ENCODE results near the gene ZIM2.

The ZIM2 gene

GRCh38 chr19:56811480-56811879, 29.0 kb downstream of the ZIM2 start:
- ChIA-PET POLR2A (no interaction called here), CTCF (interaction anchor here (0.6 kb wide), 1 partner anchor 19 kb away, joined by 3 read pairs; no protein-coding TSS in a partner anchor)
- Histone ChIP-seq H3K36me3 (ENCODE audit: control insufficient read depth in 4 of 4, insufficient read depth in 4 of 4, low read length in 3 of 4) (no peaks in the 10 kb centered on the region), H3K4me3 (ENCODE audit: control insufficient read depth in 1 of 7, extremely low read depth in 1 of 7, insufficient read depth in 4 of 7, low read depth in 2 of 7, low read length in 6 of 7) (no peak overlapping the region), H3K4me1 (ENCODE audit: control extremely low read depth in 1 of 4, control insufficient read depth in 4 of 4, insufficient read depth in 4 of 4, low read length in 3 of 4) (no peaks in the 10 kb centered on the region), H3K9me3 (ENCODE audit: control extremely low read depth in 1 of 5, control insufficient read depth in 4 of 5, insufficient read depth in 2 of 5, low read depth in 1 of 5, low read length in 4 of 5) (peaks cover 0 to 12% (median 5%) of the 10 kb centered on the region in 5 experiments), H3K27ac (ENCODE audit: insufficient read depth in 1 of 2, low read depth in 1 of 2, low read length in 2 of 2, poor library complexity in 1 of 2, severe bottlenecking in 2 of 2) (no peak overlapping the region), H3K27me3 (replicated peaks in 2 of 5; ENCODE audit: control insufficient read depth in 4 of 5, insufficient read depth in 5 of 5, low read length in 4 of 5) (no peaks in the 10 kb centered on the region)
- 83% methylated on average over 6 of the region's 6 CpGs for WGBS (ENCODE audit: insufficient coverage)
- no peak for DNase-seq

GRCh38 chr19:56810260-56810659, 30.3 kb downstream of the ZIM2 start:
- H3K36me3 ChIP-seq (ENCODE audit: control insufficient read depth in 4 of 4, insufficient read depth in 4 of 4, low read length in 3 of 4): no peaks in the 10 kb centered on the region
- H3K4me1 ChIP-seq (ENCODE audit: control extremely low read depth in 1 of 4, control insufficient read depth in 4 of 4, insufficient read depth in 4 of 4, low read length in 3 of 4): no peaks in the 10 kb centered on the region
- peaks cover 0 to 12% (median 8%) of the 10 kb centered on the region in 5 experiments for H3K9me3 ChIP-seq (ENCODE audit: control extremely low read depth in 1 of 5, control insufficient read depth in 4 of 5, insufficient read depth in 2 of 5, low read depth in 1 of 5, low read length in 4 of 5)
- H3K27me3 ChIP-seq (replicated peaks in 2 of 5; ENCODE audit: control insufficient read depth in 4 of 5, insufficient read depth in 5 of 5, low read length in 4 of 5): no peaks in the 10 kb centered on the region
- no peak overlapping the region for H3K4me3 ChIP-seq (ENCODE audit: control insufficient read depth in 1 of 7, extremely low read depth in 1 of 7, insufficient read depth in 4 of 7, low read depth in 2 of 7, low read length in 6 of 7)
- no peak overlapping the region for H3K27ac ChIP-seq (ENCODE audit: insufficient read depth in 1 of 2, low read depth in 1 of 2, low read length in 2 of 2, poor library complexity in 1 of 2, severe bottlenecking in 2 of 2)
- POLR2A ChIA-PET: no interaction called here
- CTCF ChIA-PET: no interaction called here
- DNase-seq: no peak
- no CpG with 5 or more reads among the region's 1 CpG for WGBS (ENCODE audit: insufficient coverage)

GRCh38 chr19:56808717-56809392, 31.7 kb downstream of the ZIM2 start:
- DNase-seq: no peak
- H3K4me3 ChIP-seq (ENCODE audit: control insufficient read depth in 1 of 7, extremely low read depth in 1 of 7, insufficient read depth in 4 of 7, low read depth in 2 of 7, low read length in 6 of 7): no peak overlapping the region
- peaks cover 0 to 16% (median 9%) of the 10 kb centered on the region in 5 experiments for H3K9me3 ChIP-seq (ENCODE audit: control extremely low read depth in 1 of 5, control insufficient read depth in 4 of 5, insufficient read depth in 2 of 5, low read depth in 1 of 5, low read length in 4 of 5)
- no peak overlapping the region for H3K27ac ChIP-seq (ENCODE audit: insufficient read depth in 1 of 2, low read depth in 1 of 2, low read length in 2 of 2, poor library complexity in 1 of 2, severe bottlenecking in 2 of 2)
- WGBS (ENCODE audit: insufficient coverage): 100% methylated on average over 1 of the region's 3 CpGs
- ChIA-PET CTCF (no interaction called here), POLR2A (no interaction called here)
- no peaks in the 10 kb centered on the region for H3K4me1 ChIP-seq (ENCODE audit: control extremely low read depth in 1 of 4, control insufficient read depth in 4 of 4, insufficient read depth in 4 of 4, low read length in 3 of 4)
- no peaks in the 10 kb centered on the region for H3K27me3 ChIP-seq (replicated peaks in 2 of 5; ENCODE audit: control insufficient read depth in 4 of 5, insufficient read depth in 5 of 5, low read length in 4 of 5)
- H3K36me3 ChIP-seq (ENCODE audit: control insufficient read depth in 4 of 4, insufficient read depth in 4 of 4, low read length in 3 of 4): no peaks in the 10 kb centered on the region

- no peak for DNase-seq
- Histone ChIP-seq H3K4me3 (ENCODE audit: control insufficient read depth in 1 of 7, extremely low read depth in 1 of 7, insufficient read depth in 4 of 7, low read depth in 2 of 7, low read length in 6 of 7) (no peak overlapping the region), H3K27me3 (replicated peaks in 2 of 5; ENCODE audit: control insufficient read depth in 4 of 5, insufficient read depth in 5 of 5, low read length in 4 of 5) (no peaks in the 10 kb centered on the region), H3K36me3 (ENCODE audit: control insufficient read depth in 4 of 4, insufficient read depth in 4 of 4, low read length in 3 of 4) (no peaks in the 10 kb centered on the region), H3K9me3 (ENCODE audit: control extremely low read depth in 1 of 5, control insufficient read depth in 4 of 5, insufficient read depth in 2 of 5, low read depth in 1 of 5, low read length in 4 of 5) (peaks cover 0 to 28% (median 20%) of the 10 kb centered on the region in 5 experiments), H3K4me1 (ENCODE audit: control extremely low read depth in 1 of 4, control insufficient read depth in 4 of 4, insufficient read depth in 4 of 4, low read length in 3 of 4) (no peaks in the 10 kb centered on the region), H3K27ac (ENCODE audit: insufficient read depth in 1 of 2, low read depth in 1 of 2, low read length in 2 of 2, poor library complexity in 1 of 2, severe bottlenecking in 2 of 2) (no peak overlapping the region)
- POLR2A ChIA-PET: no interaction called here
- CTCF ChIA-PET: no interaction called here
Observed at GRCh38 chr19:56806639-56807038, 33.9 kb downstream of the ZIM2 start.

GRCh38 chr19:56778351-56778750, 62.2 kb downstream of the ZIM2 start:
- Histone ChIP-seq H3K9me3 (ENCODE audit: control extremely low read depth in 1 of 5, control insufficient read depth in 4 of 5, insufficient read depth in 2 of 5, low read depth in 1 of 5, low read length in 4 of 5) (peaks cover 0 to 21% (median 6%) of the 10 kb centered on the region in 5 experiments), H3K27ac (ENCODE audit: insufficient read depth in 1 of 2, low read depth in 1 of 2, low read length in 2 of 2, poor library complexity in 1 of 2, severe bottlenecking in 2 of 2) (no peak overlapping the region), H3K36me3 (ENCODE audit: control insufficient read depth in 4 of 4, insufficient read depth in 4 of 4, low read length in 3 of 4) (no peaks in the 10 kb centered on the region), H3K4me1 (ENCODE audit: control extremely low read depth in 1 of 4, control insufficient read depth in 4 of 4, insufficient read depth in 4 of 4, low read length in 3 of 4) (no peaks in the 10 kb centered on the region), H3K4me3 (ENCODE audit: control insufficient read depth in 1 of 7, extremely low read depth in 1 of 7, insufficient read depth in 4 of 7, low read depth in 2 of 7, low read length in 6 of 7) (no peak overlapping the region), H3K27me3 (replicated peaks in 2 of 5; ENCODE audit: control insufficient read depth in 4 of 5, insufficient read depth in 5 of 5, low read length in 4 of 5) (no peaks in the 10 kb centered on the region)
- no peak for DNase-seq
- 94% methylated on average over 3 of the region's 4 CpGs for WGBS (ENCODE audit: insufficient coverage)
- ChIA-PET POLR2A (no interaction called here), CTCF (no interaction called here)

GRCh38 chr19:56769650-56770049, 70.9 kb downstream of the ZIM2 start:
- no peaks in the 10 kb centered on the region for H3K27me3 ChIP-seq (replicated peaks in 2 of 5; ENCODE audit: control insufficient read depth in 4 of 5, insufficient read depth in 5 of 5, low read length in 4 of 5)
- H3K27ac ChIP-seq (ENCODE audit: insufficient read depth in 1 of 2, low read depth in 1 of 2, low read length in 2 of 2, poor library complexity in 1 of 2, severe bottlenecking in 2 of 2): no peak overlapping the region
- H3K4me1 ChIP-seq (ENCODE audit: control extremely low read depth in 1 of 4, control insufficient read depth in 4 of 4, insufficient read depth in 4 of 4, low read length in 3 of 4): peaks cover 4 to 10% (median 8%) of the 10 kb centered on the region in 4 experiments
- WGBS (ENCODE audit: insufficient coverage): no CpG with 5 or more reads among the region's 4 CpGs
- DNase-seq: no peak
- no peak overlapping the region for H3K4me3 ChIP-seq (ENCODE audit: control insufficient read depth in 1 of 7, extremely low read depth in 1 of 7, insufficient read depth in 4 of 7, low read depth in 2 of 7, low read length in 6 of 7)
- H3K36me3 ChIP-seq (ENCODE audit: control insufficient read depth in 4 of 4, insufficient read depth in 4 of 4, low read length in 3 of 4): no peaks in the 10 kb centered on the region
- H3K9me3 ChIP-seq (ENCODE audit: control extremely low read depth in 1 of 5, control insufficient read depth in 4 of 5, insufficient read depth in 2 of 5, low read depth in 1 of 5, low read length in 4 of 5): peaks cover 0 to 23% (median 11%) of the 10 kb centered on the region in 5 experiments
- POLR2A ChIA-PET: no interaction called here
- CTCF ChIA-PET: no interaction called here

- CTCF ChIA-PET: interaction anchor here (1.8 kb wide), 1 partner anchor 15 kb away, joined by 3 read pairs; no protein-coding TSS in a partner anchor
- no peaks in the 10 kb centered on the region for H3K36me3 ChIP-seq (ENCODE audit: control insufficient read depth in 4 of 4, insufficient read depth in 4 of 4, low read length in 3 of 4)
- no peak overlapping the region for H3K27ac ChIP-seq (ENCODE audit: insufficient read depth in 1 of 2, low read depth in 1 of 2, low read length in 2 of 2, poor library complexity in 1 of 2, severe bottlenecking in 2 of 2)
- POLR2A ChIA-PET: interaction anchor here (0.6 kb wide), 1 partner anchor 337 kb away, joined by 3 read pairs; no protein-coding TSS in a partner anchor
- WGBS (ENCODE audit: insufficient coverage): 2% methylated on average over 27 of the region's 28 CpGs
- DNase-seq: peak; percentile 19 to 48 (median 33)
- no peaks in the 10 kb centered on the region for H3K27me3 ChIP-seq (replicated peaks in 2 of 5; ENCODE audit: control insufficient read depth in 4 of 5, insufficient read depth in 5 of 5, low read length in 4 of 5)
- peaks cover 4 to 10% (median 8%) of the 10 kb centered on the region in 4 experiments for H3K4me1 ChIP-seq (ENCODE audit: control extremely low read depth in 1 of 4, control insufficient read depth in 4 of 4, insufficient read depth in 4 of 4, low read length in 3 of 4)
- H3K9me3 ChIP-seq (ENCODE audit: control extremely low read depth in 1 of 5, control insufficient read depth in 4 of 5, insufficient read depth in 2 of 5, low read depth in 1 of 5, low read length in 4 of 5): peaks cover 0 to 26% (median 12%) of the 10 kb centered on the region in 5 experiments
- H3K4me3 ChIP-seq (ENCODE audit: control insufficient read depth in 1 of 7, extremely low read depth in 1 of 7, insufficient read depth in 4 of 7, low read depth in 2 of 7, low read length in 6 of 7): peak overlapping the region; percentile 17 to 78 (median 62)
Observed at GRCh38 chr19:56765137-56765536, 75.4 kb downstream of the ZIM2 start.

Measured in common myeloid progenitor, CD34-positive (primary cell).